NB4 (cell line): ENCODE results near the gene TMIE.

ENCODE experiments used
- DNase-seq: peaks from one replicate; pipeline ENCODE4 v3.0.0; 2010; ENCODE audit warnings: low read depth
- H3K4me3 ChIP-seq: one replicate; pipeline ENCODE4 v1.5.1; 2011; ENCODE audit warnings: mild to moderate bottlenecking, low read depth, low read length, moderate library complexity
- CTCF ChIP-seq: IDR thresholded peaks from one replicate; pipeline ENCODE4 v1.5.1; 2012; ENCODE audit warnings: low read depth, low read length
- MAX ChIP-seq: IDR thresholded peaks from 2 replicates; pipeline ENCODE4 v1.6.1; 2011; ENCODE audit warnings: low read depth, low read length
- MYC ChIP-seq: IDR thresholded peaks from 2 replicates; pipeline ENCODE4 v1.6.1; 2011; ENCODE audit warnings: low read depth, low read length
- POLR2A ChIP-seq: IDR thresholded peaks from 2 replicates; pipeline ENCODE4 v1.6.1; 2011; ENCODE audit warnings: mild to moderate bottlenecking; ENCODE audit not compliant: insufficient read length; ENCODE audit errors: extremely low read depth

The TMIE gene

GRCh38 chr3:46725621-46726314 is 24.6 kb downstream of the TMIE start:
- no peak overlapping the region for H3K4me3 ChIP-seq
- TF ChIP-seq MAX (no peak), POLR2A (no peak), CTCF (no peak), MYC (no peak)
- DNase-seq: no peak

DNA sequence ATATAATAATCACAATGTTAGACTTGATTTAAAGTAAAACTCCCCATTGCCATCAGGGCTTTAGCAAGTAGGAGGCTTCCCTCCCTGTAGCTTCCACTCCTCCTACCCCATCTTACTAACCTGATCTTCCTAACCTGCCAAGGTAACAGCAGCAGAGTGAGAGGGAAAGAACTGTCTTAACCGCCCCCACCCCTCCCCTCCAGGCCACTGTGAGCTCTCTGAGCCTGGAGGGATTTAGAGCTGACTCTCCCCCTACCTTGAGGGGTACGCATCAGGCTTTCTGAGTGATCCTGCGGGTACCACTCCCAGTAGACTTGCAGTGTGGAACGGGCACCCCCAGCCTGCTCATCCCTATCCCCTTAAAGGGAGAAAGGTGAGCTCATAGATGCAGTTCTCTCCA is 27.8 kb downstream of the TMIE start:
- no peak for DNase-seq
- H3K4me3 ChIP-seq: no peak overlapping the region
- TF ChIP-seq POLR2A (no peak), MYC (no peak), MAX (no peak), CTCF (no peak)

DNA sequence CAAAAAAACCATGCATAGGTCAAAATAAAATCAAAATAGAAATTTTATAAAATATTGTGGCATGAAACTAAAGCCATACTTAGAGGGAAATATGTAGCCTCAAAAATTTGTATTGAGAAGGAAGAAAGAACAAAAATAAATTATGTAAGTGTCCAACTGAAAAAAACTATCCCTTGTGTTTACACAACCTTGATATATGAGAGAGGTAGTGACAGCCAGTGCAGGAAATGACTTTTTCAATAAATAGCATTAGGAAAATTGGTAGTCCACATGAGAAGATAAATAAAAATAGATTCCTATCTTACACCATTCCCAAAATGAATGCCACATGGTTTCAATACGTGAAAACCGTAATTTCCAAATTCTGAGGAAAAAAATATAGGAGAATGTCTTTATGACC is 29.6 kb downstream of the TMIE start:
- TF ChIP-seq CTCF (no peak), MAX (no peak), POLR2A (no peak), MYC (no peak)
- no peak overlapping the region for H3K4me3 ChIP-seq
- no peak for DNase-seq

GRCh38 chr3:46731795-46732194 is 30.6 kb downstream of the TMIE start:
- H3K4me3 ChIP-seq: no peak overlapping the region
- no peak for DNase-seq
- no peak for TF ChIP-seq CTCF
- TF ChIP-seq POLR2A: no peak
- no peak for TF ChIP-seq MYC
- TF ChIP-seq MAX: no peak

- TF ChIP-seq CTCF (no peak), MYC (no peak), POLR2A (no peak), MAX (no peak)
- DNase-seq: peak; percentile 9
- H3K4me3 ChIP-seq: no peak overlapping the region
These were observed 32.0 kb downstream of the TMIE start for GRCh38 chr3:46733026-46733800.
